Measurements from ENCODE around the gene CAPN10. TPM values are rescaled to one million over a fixed set of nuclear protein-coding genes. Genes with fewer than 3 reads are reported as not detected.

The CAPN10 gene
- total and polyA plus RNA-seq, 2 experiments from 2014 or later, result 24.2 to 28.8 TPM

GRCh38 chr2:240596491-240596931, 10.0 kb downstream of the CAPN10 start:
- H4K20me1 ChIP-seq (ENCODE audit: insufficient read depth, poor library complexity, severe bottlenecking), result peaks cover 3% of the 10 kb centered on the region
- H3K9me2 ChIP-seq (replicated peaks; ENCODE audit: insufficient read depth), result no peaks in the 10 kb centered on the region
- WGBS (ENCODE audit: low lambda C conversion rate, missing lambda C conversion rate), result 97% methylated on average over 12 of the region's 23 CpGs
- no peak overlapping the region for H3K4me2 ChIP-seq
- TF ChIP-seq EZH2 (IDR thresholded peaks at IDR 0.05; ENCODE audit: borderline replicate concordance) (no peak), CTCF (IDR thresholded peaks at IDR 0.05; ENCODE audit: poor library complexity) (no peak), EZH2phosphoT487 (IDR thresholded peaks at IDR 0.05; ENCODE audit: low read depth, severe bottlenecking, unreplicated experiment) (no peak)
- no peaks in the 10 kb centered on the region for H3K4me1 ChIP-seq (ENCODE audit: insufficient read depth)
- no peak overlapping the region for H2AFZ ChIP-seq
- H3K4me3 ChIP-seq, result no peak overlapping the region
- no peak for DNase-seq (ENCODE audit: low spot score)
- peaks cover 4% of the 10 kb centered on the region for H3K79me2 ChIP-seq
- H3K27ac ChIP-seq, result no peak overlapping the region
- H3K27me3 ChIP-seq, result no peaks in the 10 kb centered on the region
- H3K9me3 ChIP-seq (ENCODE audit: low read depth), result no peaks in the 10 kb centered on the region
- no peaks in the 10 kb centered on the region for H3K36me3 ChIP-seq (replicated peaks; ENCODE audit: insufficient read depth, low read depth)

GRCh38 chr2:240597054-240597418, 10.5 kb downstream of the CAPN10 start:
- peaks cover 3% of the 10 kb centered on the region for H4K20me1 ChIP-seq (ENCODE audit: insufficient read depth, poor library complexity, severe bottlenecking)
- no peaks in the 10 kb centered on the region for H3K36me3 ChIP-seq (replicated peaks; ENCODE audit: insufficient read depth, low read depth)
- 97% methylated on average over 10 of the region's 10 CpGs for WGBS (ENCODE audit: low lambda C conversion rate, missing lambda C conversion rate)
- peaks cover 3% of the 10 kb centered on the region for H3K79me2 ChIP-seq
- no peak overlapping the region for H3K4me3 ChIP-seq
- no peaks in the 10 kb centered on the region for H3K4me1 ChIP-seq (ENCODE audit: insufficient read depth)
- no peak overlapping the region for H2AFZ ChIP-seq
- no peak for DNase-seq (ENCODE audit: low spot score)
- no peak overlapping the region for H3K27ac ChIP-seq
- no peaks in the 10 kb centered on the region for H3K9me3 ChIP-seq (ENCODE audit: low read depth)
- no peak overlapping the region for H3K4me2 ChIP-seq
- H3K27me3 ChIP-seq, result no peaks in the 10 kb centered on the region
- TF ChIP-seq EZH2 (IDR thresholded peaks at IDR 0.05; ENCODE audit: borderline replicate concordance) (no peak), EZH2phosphoT487 (IDR thresholded peaks at IDR 0.05; ENCODE audit: low read depth, severe bottlenecking, unreplicated experiment) (no peak), CTCF (IDR thresholded peaks at IDR 0.05; ENCODE audit: poor library complexity) (no peak)
- H3K9me2 ChIP-seq (replicated peaks; ENCODE audit: insufficient read depth), result no peaks in the 10 kb centered on the region

- WGBS (ENCODE audit: low lambda C conversion rate, missing lambda C conversion rate), result 85% methylated on average over 18 of the region's 22 CpGs
- TF ChIP-seq CTCF (IDR thresholded peaks at IDR 0.05; ENCODE audit: poor library complexity) (no peak), EZH2 (IDR thresholded peaks at IDR 0.05; ENCODE audit: borderline replicate concordance) (no peak), EZH2phosphoT487 (IDR thresholded peaks at IDR 0.05; ENCODE audit: low read depth, severe bottlenecking, unreplicated experiment) (no peak)
- no peak for DNase-seq (ENCODE audit: low spot score)
- no peaks in the 10 kb centered on the region for H3K9me2 ChIP-seq (replicated peaks; ENCODE audit: insufficient read depth)
- H3K4me1 ChIP-seq (ENCODE audit: insufficient read depth), result no peaks in the 10 kb centered on the region
- no peaks in the 10 kb centered on the region for H3K27me3 ChIP-seq
- H4K20me1 ChIP-seq (ENCODE audit: insufficient read depth, poor library complexity, severe bottlenecking), result peaks cover 3% of the 10 kb centered on the region
- H3K4me2 ChIP-seq, result no peak overlapping the region
- no peaks in the 10 kb centered on the region for H3K9me3 ChIP-seq (ENCODE audit: low read depth)
- H2AFZ ChIP-seq, result no peak overlapping the region
- no peaks in the 10 kb centered on the region for H3K36me3 ChIP-seq (replicated peaks; ENCODE audit: insufficient read depth, low read depth)
- no peak overlapping the region for H3K27ac ChIP-seq
- no peak overlapping the region for H3K4me3 ChIP-seq
- peaks cover under 1% of the 10 kb centered on the region for H3K79me2 ChIP-seq
These were observed 11.1 kb downstream of the CAPN10 start for GRCh38 chr2:240597419-240598181.
